GM21515 (cell line): ENCODE data around the gene TMEM19.

Experiments
- ATAC-seq: cut with Tn5 transposase; IDR thresholded peaks from one replicate; pipeline ENCODE4 v1.9.1; 2021; ENCODE audit not compliant: unreplicated experiment

Gene TMEM19

GRCh38 chr12:71685914-71686657, at the start of gene TMEM19:
Gene TMEM19, plus strand, starts transcription at chr12:71686082. Its CDS starts 599 bp downstream, at chr12:71686681.
- ATAC-seq = peak; percentile 82

GRCh38 chr12:71636704-71637115, 49.2 kb upstream of the TMEM19 start:
- peak; percentile 53 for ATAC-seq

- ATAC-seq = no peak
Observed at GRCh38 chr12:71638499-71638898, 47.4 kb upstream of the TMEM19 start.

GRCh38 chr12:71639341-71639760, 46.5 kb upstream of the TMEM19 start:
- peak; percentile 51 for ATAC-seq

DNA sequence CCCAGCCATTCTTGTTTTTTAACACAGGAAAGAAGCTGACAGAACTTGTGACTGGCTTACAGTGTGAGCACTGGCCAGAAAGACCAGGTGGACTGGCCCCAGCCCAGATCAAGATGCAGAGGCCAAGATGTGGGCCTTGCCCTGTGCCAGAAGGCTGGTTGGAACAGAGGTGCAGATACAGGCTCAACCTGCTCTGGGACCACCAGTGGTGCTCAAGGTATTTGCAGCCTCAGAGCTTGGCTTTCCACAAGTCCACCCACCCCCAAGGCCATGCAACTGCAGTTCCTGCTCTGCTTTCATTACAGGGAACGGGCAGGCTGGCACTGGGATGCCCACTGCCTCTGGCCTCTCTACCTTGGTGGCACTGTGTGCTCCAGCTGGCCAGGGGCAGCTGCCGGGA, 45.6 kb upstream of the TMEM19 start:
- no peak for ATAC-seq

- no peak for ATAC-seq
Observed at GRCh38 chr12:71641390-71641789, 44.5 kb upstream of the TMEM19 start.

- ATAC-seq = no peak
Observed at GRCh38 chr12:71642264-71642663, 43.6 kb upstream of the TMEM19 start.

GRCh38 chr12:71645268-71645667, 40.6 kb upstream of the TMEM19 start:
- no peak for ATAC-seq

GRCh38 chr12:71646512-71646911, 39.4 kb upstream of the TMEM19 start:
- ATAC-seq = no peak

DNA sequence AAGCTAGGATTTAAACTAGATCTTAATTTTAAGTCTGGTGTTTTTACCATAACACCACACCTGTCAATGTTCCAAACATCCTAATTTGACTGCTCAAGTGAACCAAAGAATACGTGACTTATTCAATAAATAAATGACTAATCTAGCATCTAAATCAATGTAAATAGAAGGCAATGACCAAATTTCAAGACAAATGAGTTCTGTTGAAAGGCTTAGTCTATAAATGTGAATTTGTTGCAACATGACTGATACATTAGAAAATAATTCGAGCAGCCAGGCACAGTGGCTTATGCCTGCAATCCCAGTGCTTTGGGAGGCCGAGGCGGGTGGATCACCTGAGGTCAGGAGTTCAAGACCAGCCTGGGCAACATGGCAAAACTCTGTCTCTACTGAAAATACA, 37.3 kb upstream of the TMEM19 start:
- ATAC-seq = no peak

GRCh38 chr12:71649401-71649800, 36.5 kb upstream of the TMEM19 start:
- ATAC-seq = no peak

GRCh38 chr12:71652656-71653055, 33.2 kb upstream of the TMEM19 start:
- ATAC-seq = no peak

DNA sequence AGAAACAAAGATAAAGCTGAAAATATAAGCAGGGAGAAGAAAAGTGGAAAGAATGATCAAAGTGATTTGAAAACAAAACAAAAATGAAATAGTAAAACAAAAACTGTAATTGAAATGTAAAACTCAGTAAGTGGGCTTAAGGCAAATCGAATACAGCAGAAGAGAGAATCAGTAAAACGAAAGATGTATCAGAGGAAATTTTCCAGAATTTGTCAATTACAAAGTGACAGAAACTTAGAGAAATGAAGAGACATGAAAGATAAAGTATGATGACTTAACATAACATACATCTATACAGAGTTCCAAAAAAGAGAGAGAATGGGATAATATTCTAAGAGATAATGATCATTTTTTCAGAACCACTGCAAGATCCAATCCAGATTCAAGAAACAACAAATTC, 32.7 kb upstream of the TMEM19 start:
- no peak for ATAC-seq

DNA sequence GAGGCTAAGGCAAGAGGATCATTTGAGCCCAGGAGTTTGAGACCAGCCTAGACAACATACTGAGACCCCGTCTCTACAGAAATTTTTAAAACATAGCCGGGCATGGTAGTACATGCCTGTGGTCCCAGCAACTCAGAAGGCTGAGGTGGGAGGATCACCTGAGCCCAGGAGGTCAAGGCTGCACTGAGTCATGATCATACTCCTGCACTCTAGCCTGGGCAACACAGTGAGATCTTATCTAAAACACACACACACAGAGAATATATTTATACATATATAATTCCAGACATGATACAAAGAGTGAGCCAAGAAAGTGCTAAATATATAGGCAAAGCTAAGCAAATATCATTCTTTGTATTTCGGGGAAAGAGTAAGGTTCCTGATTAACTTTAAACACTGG, 31.7 kb upstream of the TMEM19 start:
- no peak for ATAC-seq

- ATAC-seq = no peak
Observed at GRCh38 chr12:71655495-71655894, 30.4 kb upstream of the TMEM19 start.

DNA sequence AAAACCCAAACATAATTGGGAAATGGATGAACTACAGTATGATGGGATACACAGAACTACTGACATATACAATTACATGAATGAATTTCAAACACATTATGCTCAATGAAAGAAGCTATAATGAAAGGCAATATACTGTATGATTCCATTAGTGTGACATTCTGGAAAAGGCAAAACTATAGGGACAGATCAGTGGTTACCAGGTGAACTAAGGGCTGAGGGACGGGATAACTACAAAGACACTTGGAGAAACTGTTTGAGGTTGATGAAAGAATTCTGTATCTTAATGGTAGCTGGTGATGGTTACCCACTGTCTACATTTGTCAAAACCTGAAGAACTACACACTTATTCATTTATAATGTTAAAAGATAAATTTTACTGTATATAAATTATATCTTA, 30.0 kb upstream of the TMEM19 start:
- no peak for ATAC-seq

DNA sequence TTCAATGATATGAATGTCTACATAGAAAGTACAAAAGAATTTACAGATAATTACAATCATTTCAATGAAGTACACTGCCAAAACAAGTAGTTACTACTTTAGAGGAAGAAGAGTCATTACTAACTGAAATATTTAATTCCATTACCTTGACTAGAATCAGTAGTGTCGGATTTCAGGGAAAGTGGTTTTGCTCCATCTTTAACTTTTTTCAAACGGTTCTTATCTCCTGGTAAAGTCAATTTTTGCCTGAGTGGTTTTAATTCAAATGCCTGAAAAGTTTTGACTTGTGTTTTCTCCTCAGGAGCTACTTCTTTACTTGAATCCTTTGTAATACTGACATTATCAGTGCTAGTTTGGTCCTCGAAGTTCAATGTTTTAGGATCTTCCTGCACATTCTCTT, 29.1 kb upstream of the TMEM19 start:
- no peak for ATAC-seq

- no peak for ATAC-seq
Observed at GRCh38 chr12:71661977-71662530, 23.8 kb upstream of the TMEM19 start.

DNA sequence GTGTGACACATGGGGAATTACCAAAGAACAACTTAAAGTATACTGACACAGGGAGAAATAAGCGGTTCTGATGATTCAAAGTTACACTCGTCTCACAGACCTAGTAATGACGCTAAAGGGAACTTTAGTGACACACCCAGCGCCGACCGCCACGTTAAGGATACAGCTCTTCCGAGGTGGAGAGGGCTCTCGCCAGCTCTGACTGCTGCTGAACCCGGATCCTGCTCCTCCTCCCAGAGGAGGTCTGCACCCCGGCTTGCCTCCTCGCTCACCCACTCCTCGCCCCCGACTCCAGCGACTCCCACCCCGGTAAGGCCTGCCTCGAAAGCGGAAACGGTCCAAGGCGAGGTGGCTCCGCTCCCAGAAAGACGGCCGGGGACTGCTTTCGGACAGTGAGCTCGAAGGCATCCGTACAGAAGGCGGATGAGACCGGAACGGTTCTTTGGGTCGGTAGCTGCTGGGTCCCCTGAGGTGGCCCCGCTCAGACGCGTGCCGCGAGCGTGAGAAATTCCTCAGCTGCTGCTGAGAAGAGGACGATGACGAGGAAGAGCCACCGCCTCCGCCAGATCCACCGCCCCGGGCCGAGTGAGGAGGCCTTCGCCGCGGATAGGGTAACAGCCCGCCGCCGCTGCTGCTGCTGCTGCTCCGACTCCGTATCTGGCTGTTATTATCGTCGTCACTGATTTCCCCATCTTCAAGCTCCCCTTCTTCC, 22.9 kb upstream of the TMEM19 start:
- ATAC-seq = peak; percentile 27

DNA sequence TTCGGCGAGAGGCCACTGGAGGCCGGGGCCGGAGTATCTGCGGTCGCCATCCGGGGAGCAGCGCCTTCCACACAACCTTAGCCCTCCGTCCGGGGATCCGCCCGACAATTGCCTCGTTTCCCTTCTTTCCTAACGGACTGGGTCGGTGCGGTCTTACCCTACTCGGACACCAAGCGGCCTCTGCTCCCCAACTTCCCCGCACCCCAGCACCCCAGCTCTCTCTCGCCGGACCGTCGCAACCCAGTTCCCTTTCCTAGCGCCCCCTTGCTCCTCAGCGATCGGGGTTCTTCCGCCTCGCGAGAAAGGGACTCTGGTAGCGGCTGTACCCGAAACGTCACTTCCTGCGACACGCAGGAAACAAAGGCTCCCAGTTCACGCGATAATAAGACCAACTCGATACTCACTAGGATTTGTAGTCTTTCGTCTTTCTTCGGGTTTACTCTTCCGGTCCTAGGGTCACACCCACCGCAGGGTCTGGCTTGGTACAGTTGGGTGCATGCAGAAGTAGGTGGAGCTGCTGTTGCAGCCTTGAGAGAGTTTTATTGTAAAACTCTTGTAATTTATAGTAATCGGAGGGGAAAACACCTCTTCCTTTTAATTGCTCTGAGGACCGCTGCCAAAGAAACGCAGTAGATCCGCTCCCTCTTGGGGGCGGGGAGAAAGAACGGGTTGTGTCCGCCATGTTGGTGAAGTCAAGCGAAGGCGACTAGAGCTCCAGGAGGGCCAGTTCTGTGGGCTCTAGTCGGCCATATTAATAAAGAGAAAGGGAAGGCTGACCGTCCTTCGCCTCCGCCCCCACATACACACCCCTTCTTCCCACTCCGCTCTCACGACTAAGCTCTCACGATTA, 22.1 kb upstream of the TMEM19 start, which contains the start of the genes THAP2 and ZFC3H1:
Gene THAP2, plus strand, starts transcription at position 741 of the 850 bp plus-strand sequence. CDS start 209 bp downstream, outside the sequence.
Gene ZFC3H1, minus strand, starts transcription at position 288 of the 850 bp plus-strand sequence. Its CDS starts 238 bp downstream, at position 50.
- peak; percentile 88 for ATAC-seq
